Stomach (tissue), 4 donors: ENCODE measurements around the gene CTSW.

Experiments
- EP300 ChIP-seq: sonication (generic); formaldehyde crosslinking; IDR thresholded peaks from one replicate; pipeline ENCODE4 v1.6.1; 2017; ENCODE audit warnings: antibody characterized with exemption
- POLR2A ChIP-seq, 4 donors: fragments of 450-650 bp; IDR thresholded peaks; one replicate each; pipeline ENCODE4 v1.6.1; 2016; ENCODE audit warnings: antibody characterized with exemption in 4 of 4, control low read depth in 2 of 4, mild to moderate bottlenecking in 1 of 4, moderate library complexity in 1 of 4
- POLR2AphosphoS5 ChIP-seq, 3 donors: sonication (generic); formaldehyde crosslinking; IDR thresholded peaks; one replicate each; pipeline ENCODE4 v1.6.1; 2016; ENCODE audit warnings: antibody characterized with exemption in 3 of 3
- TF ChIP-seq, protein P1 (sequence below), 7 experiments: fragments of 450-650 bp in 4 of 7; fragments of 200-600 bp in 3 of 7; sonication (generic) in 3 of 7; IDR thresholded peaks; one replicate each; pipeline ENCODE4 v1.5.1; 2016 to 2019; ENCODE audit warnings: antibody characterized with exemption in 7 of 7, control low read depth in 2 of 7, mild to moderate bottlenecking in 1 of 7

DNA sequence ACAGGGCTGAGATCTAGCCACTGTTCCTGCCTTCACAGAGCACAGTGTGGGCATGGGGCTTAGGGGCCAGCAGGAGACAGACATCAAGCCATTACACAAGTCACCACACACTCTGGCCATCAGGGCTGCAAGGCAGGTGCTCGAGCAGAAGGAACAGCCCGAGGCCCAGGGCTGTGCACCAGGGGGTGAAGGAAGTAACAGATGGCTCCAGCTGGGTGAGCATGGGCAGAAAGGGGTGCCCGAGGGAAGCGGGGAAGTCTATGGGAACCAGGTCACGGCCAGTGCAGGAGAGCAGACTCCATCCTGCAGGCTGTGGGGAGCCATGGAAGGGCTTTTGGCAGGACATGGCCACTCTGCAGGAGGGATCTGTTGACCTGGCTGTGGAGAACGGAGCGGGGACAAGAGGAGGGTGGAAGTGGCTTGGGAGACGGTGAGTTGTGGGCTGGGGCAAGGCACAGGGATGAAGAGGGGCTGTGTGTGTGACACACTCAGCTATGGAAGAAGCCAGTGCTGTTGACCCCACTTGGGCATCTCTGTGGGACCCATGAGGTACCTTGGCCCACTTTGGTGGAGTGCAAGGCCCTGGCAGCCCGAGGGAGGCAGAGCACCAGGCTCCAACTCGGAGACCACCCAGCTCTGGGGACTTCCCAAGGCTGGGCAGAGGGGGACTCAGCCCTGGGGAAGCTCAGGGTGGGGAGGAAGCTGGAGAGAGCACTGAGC lies 35.6 kb downstream of the CTSW start:
- TF ChIP-seq, protein P1, sequence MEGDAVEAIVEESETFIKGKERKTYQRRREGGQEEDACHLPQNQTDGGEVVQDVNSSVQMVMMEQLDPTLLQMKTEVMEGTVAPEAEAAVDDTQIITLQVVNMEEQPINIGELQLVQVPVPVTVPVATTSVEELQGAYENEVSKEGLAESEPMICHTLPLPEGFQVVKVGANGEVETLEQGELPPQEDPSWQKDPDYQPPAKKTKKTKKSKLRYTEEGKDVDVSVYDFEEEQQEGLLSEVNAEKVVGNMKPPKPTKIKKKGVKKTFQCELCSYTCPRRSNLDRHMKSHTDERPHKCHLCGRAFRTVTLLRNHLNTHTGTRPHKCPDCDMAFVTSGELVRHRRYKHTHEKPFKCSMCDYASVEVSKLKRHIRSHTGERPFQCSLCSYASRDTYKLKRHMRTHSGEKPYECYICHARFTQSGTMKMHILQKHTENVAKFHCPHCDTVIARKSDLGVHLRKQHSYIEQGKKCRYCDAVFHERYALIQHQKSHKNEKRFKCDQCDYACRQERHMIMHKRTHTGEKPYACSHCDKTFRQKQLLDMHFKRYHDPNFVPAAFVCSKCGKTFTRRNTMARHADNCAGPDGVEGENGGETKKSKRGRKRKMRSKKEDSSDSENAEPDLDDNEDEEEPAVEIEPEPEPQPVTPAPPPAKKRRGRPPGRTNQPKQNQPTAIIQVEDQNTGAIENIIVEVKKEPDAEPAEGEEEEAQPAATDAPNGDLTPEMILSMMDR (IDR thresholded peaks at IDR 0.05), result no peak
- no peak for TF ChIP-seq POLR2AphosphoS5 (IDR thresholded peaks at IDR 0.05)
- no peak for TF ChIP-seq POLR2A (IDR thresholded peaks at IDR 0.05)
- no peak for TF ChIP-seq EP300
